Skin epidermis (tissue), 12 donors: Measurements from ENCODE around the gene CSGALNACT2.

ENCODE experiments used
- H3K27ac ChIP-seq, 21 experiments: fragments of 200-600 bp; sonication (generic) in 11 of 21; one replicate each; pipeline ENCODE4 v1.5.0; 2020; ENCODE audit warnings: mild to moderate bottlenecking in 3 of 21, inconsistent platforms in 2 of 21, moderate library complexity in 2 of 21
- H3K4me3 ChIP-seq, 7 experiments: fragments of 200-600 bp; sonication (generic) in 2 of 7; one replicate each; pipeline ENCODE4 v1.5.0; 2020; ENCODE audit warnings: inconsistent platforms in 2 of 7, mild to moderate bottlenecking in 2 of 7, moderate library complexity in 1 of 7

CSGALNACT2 gene

DNA sequence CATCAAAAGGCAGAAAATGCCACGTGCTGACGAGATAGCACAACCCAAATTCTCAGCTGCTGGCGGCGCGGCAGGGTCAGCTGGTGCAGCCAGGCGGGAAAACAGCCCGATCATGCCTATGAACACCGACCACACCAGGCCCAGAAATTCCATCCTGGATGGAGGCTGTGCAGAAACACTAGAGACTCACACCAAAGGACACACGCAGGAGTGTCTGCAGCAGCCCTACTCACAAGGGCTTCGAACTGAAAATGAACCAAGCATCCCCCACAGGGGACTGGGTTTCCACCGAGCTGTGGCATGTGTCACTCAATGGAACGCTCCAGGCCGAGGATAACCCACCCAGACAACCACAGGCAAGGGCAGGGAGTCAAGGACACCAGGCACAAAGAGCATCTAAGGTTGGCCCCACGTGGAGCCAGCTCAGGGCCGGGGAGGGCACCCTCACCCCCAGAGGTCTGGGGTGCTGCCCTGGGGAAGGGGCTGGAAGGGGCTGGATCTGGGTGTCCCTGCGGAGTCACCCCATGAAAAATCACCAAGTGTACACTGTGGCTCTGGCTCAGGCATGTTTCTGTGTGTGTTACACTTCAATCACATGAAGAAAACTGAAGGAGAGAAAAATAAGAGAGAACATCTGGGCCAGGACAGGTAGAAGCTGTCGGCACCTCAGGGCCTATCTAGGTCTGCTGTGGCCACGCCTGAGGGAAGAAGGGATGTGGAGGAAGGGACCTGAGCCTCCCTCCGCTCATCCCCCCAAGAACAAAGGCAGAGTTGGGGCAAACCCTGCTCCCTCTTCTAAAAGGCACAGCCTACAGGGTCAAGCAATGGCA, 95.6 kb downstream of the CSGALNACT2 start:
- Histone ChIP-seq H3K4me3 (no peak overlapping the region), H3K27ac (no peak overlapping the region)

GRCh38 chr10:43234471-43235041, 96.3 kb downstream of the CSGALNACT2 start:
- Histone ChIP-seq H3K27ac (no peak overlapping the region), H3K4me3 (no peak overlapping the region)
